ENCODE measurements around the gene IDI1. TPM values are rescaled to one million over a fixed set of nuclear protein-coding genes. Genes with fewer than 3 reads are reported as not detected.

The IDI1 gene
- total and polyA plus RNA-seq, 2 of the 13 experiments (the other 11 are each of a cell fraction or from before 2014, with no cell fraction given), result 44.4 to 145 TPM

DNA sequence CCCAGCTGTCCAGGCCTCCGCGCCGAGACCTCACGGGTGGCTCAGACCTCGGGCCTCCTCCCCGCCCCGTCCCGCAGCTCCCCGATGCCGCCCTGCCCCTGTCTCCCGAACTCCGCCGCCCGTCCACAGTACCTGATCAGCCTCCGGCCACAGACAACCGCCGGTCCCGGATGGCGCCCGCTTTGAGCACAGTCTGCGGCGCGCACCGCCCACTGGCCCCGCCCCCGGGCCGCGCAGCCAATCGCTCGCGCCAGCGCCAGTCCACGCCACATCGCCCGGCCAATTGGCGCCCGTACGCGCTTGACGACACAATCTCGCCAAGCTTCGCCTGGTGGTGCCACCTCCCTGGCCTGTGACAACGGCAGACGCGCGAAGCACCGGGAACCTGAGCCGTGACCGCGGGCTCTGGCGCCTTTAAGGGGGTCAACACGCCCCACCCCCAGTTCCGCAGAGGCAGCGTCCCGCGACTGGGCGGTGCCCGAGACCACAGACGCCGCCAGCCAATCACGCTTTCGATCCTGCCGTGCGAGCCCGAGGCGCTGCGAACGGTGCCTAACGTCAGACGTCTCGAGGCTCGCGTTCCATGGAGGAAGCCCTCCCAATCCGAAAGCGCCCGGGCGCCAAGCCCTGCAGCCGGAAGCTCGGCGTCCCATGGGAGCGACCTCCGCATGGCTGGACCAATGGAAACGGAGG is at the start of gene IDI1 (continued):
- TF ChIP-seq, protein P1, sequence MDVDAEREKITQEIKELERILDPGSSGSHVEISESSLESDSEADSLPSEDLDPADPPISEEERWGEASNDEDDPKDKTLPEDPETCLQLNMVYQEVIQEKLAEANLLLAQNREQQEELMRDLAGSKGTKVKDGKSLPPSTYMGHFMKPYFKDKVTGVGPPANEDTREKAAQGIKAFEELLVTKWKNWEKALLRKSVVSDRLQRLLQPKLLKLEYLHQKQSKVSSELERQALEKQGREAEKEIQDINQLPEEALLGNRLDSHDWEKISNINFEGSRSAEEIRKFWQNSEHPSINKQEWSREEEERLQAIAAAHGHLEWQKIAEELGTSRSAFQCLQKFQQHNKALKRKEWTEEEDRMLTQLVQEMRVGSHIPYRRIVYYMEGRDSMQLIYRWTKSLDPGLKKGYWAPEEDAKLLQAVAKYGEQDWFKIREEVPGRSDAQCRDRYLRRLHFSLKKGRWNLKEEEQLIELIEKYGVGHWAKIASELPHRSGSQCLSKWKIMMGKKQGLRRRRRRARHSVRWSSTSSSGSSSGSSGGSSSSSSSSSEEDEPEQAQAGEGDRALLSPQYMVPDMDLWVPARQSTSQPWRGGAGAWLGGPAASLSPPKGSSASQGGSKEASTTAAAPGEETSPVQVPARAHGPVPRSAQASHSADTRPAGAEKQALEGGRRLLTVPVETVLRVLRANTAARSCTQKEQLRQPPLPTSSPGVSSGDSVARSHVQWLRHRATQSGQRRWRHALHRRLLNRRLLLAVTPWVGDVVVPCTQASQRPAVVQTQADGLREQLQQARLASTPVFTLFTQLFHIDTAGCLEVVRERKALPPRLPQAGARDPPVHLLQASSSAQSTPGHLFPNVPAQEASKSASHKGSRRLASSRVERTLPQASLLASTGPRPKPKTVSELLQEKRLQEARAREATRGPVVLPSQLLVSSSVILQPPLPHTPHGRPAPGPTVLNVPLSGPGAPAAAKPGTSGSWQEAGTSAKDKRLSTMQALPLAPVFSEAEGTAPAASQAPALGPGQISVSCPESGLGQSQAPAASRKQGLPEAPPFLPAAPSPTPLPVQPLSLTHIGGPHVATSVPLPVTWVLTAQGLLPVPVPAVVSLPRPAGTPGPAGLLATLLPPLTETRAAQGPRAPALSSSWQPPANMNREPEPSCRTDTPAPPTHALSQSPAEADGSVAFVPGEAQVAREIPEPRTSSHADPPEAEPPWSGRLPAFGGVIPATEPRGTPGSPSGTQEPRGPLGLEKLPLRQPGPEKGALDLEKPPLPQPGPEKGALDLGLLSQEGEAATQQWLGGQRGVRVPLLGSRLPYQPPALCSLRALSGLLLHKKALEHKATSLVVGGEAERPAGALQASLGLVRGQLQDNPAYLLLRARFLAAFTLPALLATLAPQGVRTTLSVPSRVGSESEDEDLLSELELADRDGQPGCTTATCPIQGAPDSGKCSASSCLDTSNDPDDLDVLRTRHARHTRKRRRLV (CRISPR knock-in tag; IDR thresholded peaks at IDR 0.05), result peak; percentile 90
- TF ChIP-seq, protein P2, sequence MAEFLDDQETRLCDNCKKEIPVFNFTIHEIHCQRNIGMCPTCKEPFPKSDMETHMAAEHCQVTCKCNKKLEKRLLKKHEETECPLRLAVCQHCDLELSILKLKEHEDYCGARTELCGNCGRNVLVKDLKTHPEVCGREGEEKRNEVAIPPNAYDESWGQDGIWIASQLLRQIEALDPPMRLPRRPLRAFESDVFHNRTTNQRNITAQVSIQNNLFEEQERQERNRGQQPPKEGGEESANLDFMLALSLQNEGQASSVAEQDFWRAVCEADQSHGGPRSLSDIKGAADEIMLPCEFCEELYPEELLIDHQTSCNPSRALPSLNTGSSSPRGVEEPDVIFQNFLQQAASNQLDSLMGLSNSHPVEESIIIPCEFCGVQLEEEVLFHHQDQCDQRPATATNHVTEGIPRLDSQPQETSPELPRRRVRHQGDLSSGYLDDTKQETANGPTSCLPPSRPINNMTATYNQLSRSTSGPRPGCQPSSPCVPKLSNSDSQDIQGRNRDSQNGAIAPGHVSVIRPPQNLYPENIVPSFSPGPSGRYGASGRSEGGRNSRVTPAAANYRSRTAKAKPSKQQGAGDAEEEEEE (CRISPR knock-in tag; IDR thresholded peaks at IDR 0.05; ENCODE audit: borderline replicate concordance), result peak; percentile 87; the same call in 1 of the 2 replicates
- TF ChIP-seq MED1 (CRISPR knock-in tag; IDR thresholded peaks at IDR 0.05) (peak; percentile 86), ZNF792 (CRISPR knock-in tag; IDR thresholded peaks at IDR 0.05) (0 out of 2 replicates have a peak, but pooled peaks have one; percentile 7), KLF16 (CRISPR knock-in tag; IDR thresholded peaks at IDR 0.05) (no peak; a peak in 1 of 4 replicates), ZNF468 (CRISPR knock-in tag; IDR thresholded peaks at IDR 0.05) (no peak), NFRKB (IDR thresholded peaks at IDR 0.05) (no peak), FOXA1 (IDR thresholded peaks at IDR 0.05) (no peak), FOXA1 (CRISPR knock-in tag; IDR thresholded peaks at IDR 0.05) (peak; percentile 70), KLF15 (CRISPR knock-in tag; IDR thresholded peaks at IDR 0.05; ENCODE audit: borderline replicate concordance) (no peak), YY1 (IDR thresholded peaks at IDR 0.05; ENCODE audit: insufficient read depth, insufficient replicate concordance, low read depth, low read length) (peak; percentile 72)
- TF ChIP-seq, protein P3, sequence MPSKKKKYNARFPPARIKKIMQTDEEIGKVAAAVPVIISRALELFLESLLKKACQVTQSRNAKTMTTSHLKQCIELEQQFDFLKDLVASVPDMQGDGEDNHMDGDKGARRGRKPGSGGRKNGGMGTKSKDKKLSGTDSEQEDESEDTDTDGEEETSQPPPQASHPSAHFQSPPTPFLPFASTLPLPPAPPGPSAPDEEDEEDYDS (CRISPR knock-in tag; IDR thresholded peaks at IDR 0.05), result peak; percentile 99
- TF ChIP-seq, protein P4, sequence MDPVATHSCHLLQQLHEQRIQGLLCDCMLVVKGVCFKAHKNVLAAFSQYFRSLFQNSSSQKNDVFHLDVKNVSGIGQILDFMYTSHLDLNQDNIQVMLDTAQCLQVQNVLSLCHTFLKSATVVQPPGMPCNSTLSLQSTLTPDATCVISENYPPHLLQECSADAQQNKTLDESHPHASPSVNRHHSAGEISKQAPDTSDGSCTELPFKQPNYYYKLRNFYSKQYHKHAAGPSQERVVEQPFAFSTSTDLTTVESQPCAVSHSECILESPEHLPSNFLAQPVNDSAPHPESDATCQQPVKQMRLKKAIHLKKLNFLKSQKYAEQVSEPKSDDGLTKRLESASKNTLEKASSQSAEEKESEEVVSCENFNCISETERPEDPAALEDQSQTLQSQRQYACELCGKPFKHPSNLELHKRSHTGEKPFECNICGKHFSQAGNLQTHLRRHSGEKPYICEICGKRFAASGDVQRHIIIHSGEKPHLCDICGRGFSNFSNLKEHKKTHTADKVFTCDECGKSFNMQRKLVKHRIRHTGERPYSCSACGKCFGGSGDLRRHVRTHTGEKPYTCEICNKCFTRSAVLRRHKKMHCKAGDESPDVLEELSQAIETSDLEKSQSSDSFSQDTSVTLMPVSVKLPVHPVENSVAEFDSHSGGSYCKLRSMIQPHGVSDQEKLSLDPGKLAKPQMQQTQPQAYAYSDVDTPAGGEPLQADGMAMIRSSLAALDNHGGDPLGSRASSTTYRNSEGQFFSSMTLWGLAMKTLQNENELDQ (CRISPR knock-in tag; IDR thresholded peaks at IDR 0.05; ENCODE audit: borderline replicate concordance), result no peak; the same call in 1 of the 2 replicates
- TF ChIP-seq, protein P5, sequence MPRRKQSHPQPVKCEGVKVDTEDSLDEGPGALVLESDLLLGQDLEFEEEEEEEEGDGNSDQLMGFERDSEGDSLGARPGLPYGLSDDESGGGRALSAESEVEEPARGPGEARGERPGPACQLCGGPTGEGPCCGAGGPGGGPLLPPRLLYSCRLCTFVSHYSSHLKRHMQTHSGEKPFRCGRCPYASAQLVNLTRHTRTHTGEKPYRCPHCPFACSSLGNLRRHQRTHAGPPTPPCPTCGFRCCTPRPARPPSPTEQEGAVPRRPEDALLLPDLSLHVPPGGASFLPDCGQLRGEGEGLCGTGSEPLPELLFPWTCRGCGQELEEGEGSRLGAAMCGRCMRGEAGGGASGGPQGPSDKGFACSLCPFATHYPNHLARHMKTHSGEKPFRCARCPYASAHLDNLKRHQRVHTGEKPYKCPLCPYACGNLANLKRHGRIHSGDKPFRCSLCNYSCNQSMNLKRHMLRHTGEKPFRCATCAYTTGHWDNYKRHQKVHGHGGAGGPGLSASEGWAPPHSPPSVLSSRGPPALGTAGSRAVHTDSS (CRISPR knock-in tag; conservative IDR thresholded peaks at IDR 0.05), result peak; percentile 90
- TF ChIP-seq, protein P6, sequence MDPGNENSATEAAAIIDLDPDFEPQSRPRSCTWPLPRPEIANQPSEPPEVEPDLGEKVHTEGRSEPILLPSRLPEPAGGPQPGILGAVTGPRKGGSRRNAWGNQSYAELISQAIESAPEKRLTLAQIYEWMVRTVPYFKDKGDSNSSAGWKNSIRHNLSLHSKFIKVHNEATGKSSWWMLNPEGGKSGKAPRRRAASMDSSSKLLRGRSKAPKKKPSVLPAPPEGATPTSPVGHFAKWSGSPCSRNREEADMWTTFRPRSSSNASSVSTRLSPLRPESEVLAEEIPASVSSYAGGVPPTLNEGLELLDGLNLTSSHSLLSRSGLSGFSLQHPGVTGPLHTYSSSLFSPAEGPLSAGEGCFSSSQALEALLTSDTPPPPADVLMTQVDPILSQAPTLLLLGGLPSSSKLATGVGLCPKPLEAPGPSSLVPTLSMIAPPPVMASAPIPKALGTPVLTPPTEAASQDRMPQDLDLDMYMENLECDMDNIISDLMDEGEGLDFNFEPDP (CRISPR knock-in tag; conservative IDR thresholded peaks at IDR 0.05), result no peak
